Pancreas (tissue), 10 donors: ENCODE results near the gene PDZD7. TPM values are rescaled to one million over a fixed set of nuclear protein-coding genes. Genes with fewer than 3 reads are reported as not detected.

Experiments
- ATAC-seq, 4 donors: fragments of 200-7000 bp; cut with Tn5 transposase; one replicate each; pipeline versions ENCODE4 v1.8.0 to v1.9.1; 2020; ENCODE audit warnings: mild to moderate bottlenecking in 4 of 4, moderate library complexity in 4 of 4
- DNase-seq, 6 donors: peaks; one replicate each; pipeline ENCODE4 v3.0.0-alpha.2; 2020
- FAIRE-seq: peaks from 2 replicates; lab custom pipeline; 2012; peaks lifted over from hg19 to GRCh38; lab: Jason Lieb, UNC
- H3K27ac ChIP-seq, 4 donors: fragments of 200-600 bp; sonication (generic); 1 replicate in 3 of 4; 2 replicates in 1 of 4; pipeline versions ENCODE4 v1.5.0 to v1.8.0; 2020
- H3K27me3 ChIP-seq, 4 donors: fragments of 200-600 bp; one replicate each; pipeline ENCODE4 v1.8.0; 2021
- H3K36me3 ChIP-seq, 3 donors: fragments of 200-600 bp; sonication (generic) in 1 of 3; one replicate each; pipeline versions ENCODE4 v1.5.0 to v1.8.0; 2020 to 2021
- H3K4me1 ChIP-seq, 3 donors: fragments of 200-600 bp; one replicate each; pipeline ENCODE4 v1.8.0; 2021
- H3K4me3 ChIP-seq, 4 donors: fragments of 200-600 bp; sonication (generic) in 2 of 4; one replicate each; pipeline versions ENCODE4 v1.5.0 to v1.8.0; 2020 to 2021
- H3K9me3 ChIP-seq, 4 donors: fragments of 200-600 bp; one replicate each; pipeline ENCODE4 v1.8.0; 2021
- WGBS, 2 donors: extraction: QIAGEN DNeasy Blood & Tissue Kit; methylation state at CpG; one replicate each; pipeline ENCODE4 v1.1.7; 2013; 5-methylcytosine and 5-hydroxymethylcytosine counted together
- intact Hi-C, 3 donors: fragments of 100-400 bp; cut with DNase I; formaldehyde crosslinking; loops; one replicate each; pipeline versions ENCODE4 v1.11.1 to v1.14.2; 2022
- polyA plus RNA-seq, 2 donors: library from polyadenylated mRNA; stranded (reverse); fragments of 200-250 nt; gene quantifications; one replicate each; pipeline ENCODE4 v1.2.3, GENCODE V29; 2013
- total RNA-seq, 6 donors: library from RNA; stranded (reverse); fragmentation: NEBNext Ultra II Directional in 4 of 6; extraction: Animal tissue kit (Norgen Biotek cat#: 25700) in 4 of 6; gene quantifications; one replicate each; pipeline versions ENCODE4 v1.2.1 to v1.2.4, GENCODE V29; 2021 to 2023
- TF ChIP-seq, protein P1 (sequence below), 4 donors: fragments of 200-600 bp; sonication (generic) in 3 of 4; IDR thresholded peaks; one replicate each; pipeline versions ENCODE4 v1.5.0 to v1.8.0; 2021; ENCODE audit warnings: antibody characterized with exemption in 4 of 4
- donor health status: healthy with polysubstance abuse.
- donor health status: DM: no; HTN: no; CAD: no; lungs with moderate emphysema.
- donor health status: DM: no; HTN: no; CAD: no.
- donor health status: control.
- donor health status: control.
- donor health status: Bipolar disorder and iron deficiency.
- donor health status: DM: yes; HTN: yes; CAD: no.
- donor health status: DM: no; HTN: no; CAD: no.
- donor health status: DM: no; HTN: no; CAD: no.
- donor health status: DM: yes; HTN: yes; CAD: no.

The PDZD7 gene
- total and polyA plus RNA-seq, 8 donors = 0.18 to 0.99 (median 0.38) TPM

- Histone ChIP-seq H3K4me1 (peaks cover 0 to 3% (median 0%) of the 10 kb centered on the region in 3 donors), H3K27ac (no peak overlapping the region), H3K36me3 (no peaks in the 10 kb centered on the region), H3K27me3 (no peaks in the 10 kb centered on the region), H3K4me3 (no peak overlapping the region), H3K9me3 (no peaks in the 10 kb centered on the region)
- 77 to 87% methylated on average over 10 of the region's 10 CpGs for WGBS, 2 donors
- no peak for DNase-seq
- no peak for FAIRE-seq
- no peak for ATAC-seq
- intact Hi-C loops = no loop called here
- TF ChIP-seq, protein P1, sequence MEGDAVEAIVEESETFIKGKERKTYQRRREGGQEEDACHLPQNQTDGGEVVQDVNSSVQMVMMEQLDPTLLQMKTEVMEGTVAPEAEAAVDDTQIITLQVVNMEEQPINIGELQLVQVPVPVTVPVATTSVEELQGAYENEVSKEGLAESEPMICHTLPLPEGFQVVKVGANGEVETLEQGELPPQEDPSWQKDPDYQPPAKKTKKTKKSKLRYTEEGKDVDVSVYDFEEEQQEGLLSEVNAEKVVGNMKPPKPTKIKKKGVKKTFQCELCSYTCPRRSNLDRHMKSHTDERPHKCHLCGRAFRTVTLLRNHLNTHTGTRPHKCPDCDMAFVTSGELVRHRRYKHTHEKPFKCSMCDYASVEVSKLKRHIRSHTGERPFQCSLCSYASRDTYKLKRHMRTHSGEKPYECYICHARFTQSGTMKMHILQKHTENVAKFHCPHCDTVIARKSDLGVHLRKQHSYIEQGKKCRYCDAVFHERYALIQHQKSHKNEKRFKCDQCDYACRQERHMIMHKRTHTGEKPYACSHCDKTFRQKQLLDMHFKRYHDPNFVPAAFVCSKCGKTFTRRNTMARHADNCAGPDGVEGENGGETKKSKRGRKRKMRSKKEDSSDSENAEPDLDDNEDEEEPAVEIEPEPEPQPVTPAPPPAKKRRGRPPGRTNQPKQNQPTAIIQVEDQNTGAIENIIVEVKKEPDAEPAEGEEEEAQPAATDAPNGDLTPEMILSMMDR (IDR thresholded peaks at IDR 0.05) = no peak
Observed at GRCh38 chr10:101027106-101027720, 3.7 kb downstream of the PDZD7 start.

DNA sequence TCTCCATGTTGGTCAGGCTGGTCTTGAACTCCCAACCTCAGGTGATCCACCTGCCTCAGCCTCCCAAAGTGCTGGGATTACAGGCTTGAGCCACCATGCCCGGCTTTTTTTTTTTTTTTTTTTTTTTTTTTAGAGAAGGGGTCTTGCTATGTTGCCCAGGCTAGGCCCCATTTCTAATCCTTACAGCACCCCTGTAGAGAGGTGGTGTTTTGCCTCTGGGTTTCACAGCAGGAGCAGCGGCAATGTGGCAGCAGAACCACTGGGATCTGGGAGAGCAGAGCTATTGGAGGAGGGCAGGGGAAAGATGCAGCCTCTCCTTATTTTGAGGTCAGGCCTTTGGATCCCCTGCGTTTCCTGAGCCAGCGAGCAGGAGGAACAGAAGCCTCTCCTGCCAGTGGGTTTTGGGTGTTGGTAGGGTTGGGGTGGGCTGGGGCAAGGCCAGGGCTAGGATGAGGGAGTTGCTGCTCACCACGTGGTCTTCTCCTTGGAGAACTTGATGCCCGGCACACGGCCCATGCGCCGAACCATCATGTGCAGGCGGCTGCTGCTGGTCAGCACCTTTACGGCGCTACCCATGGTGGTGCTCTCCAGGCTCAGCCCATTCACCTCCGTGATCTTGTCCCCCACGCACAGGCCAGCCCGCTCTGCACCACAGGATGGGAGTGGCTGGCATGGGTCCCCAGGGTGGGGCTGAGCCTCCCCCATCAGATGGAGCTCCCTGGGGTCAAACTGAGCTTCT lies 7.8 kb downstream of the PDZD7 start:
- FAIRE-seq (no peak), DNase-seq (peak in 1 of 6 donors; percentile 17), ATAC-seq (no peak)
- Histone ChIP-seq H3K27me3 (no peaks in the 10 kb centered on the region), H3K9me3 (no peaks in the 10 kb centered on the region), H3K4me1 (no peaks in the 10 kb centered on the region), H3K4me3 (no peak overlapping the region), H3K27ac (no peak overlapping the region), H3K36me3 (no peaks in the 10 kb centered on the region)
- intact Hi-C loops = no loop called here
- 90 to 92% methylated on average over 15 of the region's 15 CpGs for WGBS, 2 donors
- TF ChIP-seq, protein P1 (IDR thresholded peaks at IDR 0.05) = no peak

DNA sequence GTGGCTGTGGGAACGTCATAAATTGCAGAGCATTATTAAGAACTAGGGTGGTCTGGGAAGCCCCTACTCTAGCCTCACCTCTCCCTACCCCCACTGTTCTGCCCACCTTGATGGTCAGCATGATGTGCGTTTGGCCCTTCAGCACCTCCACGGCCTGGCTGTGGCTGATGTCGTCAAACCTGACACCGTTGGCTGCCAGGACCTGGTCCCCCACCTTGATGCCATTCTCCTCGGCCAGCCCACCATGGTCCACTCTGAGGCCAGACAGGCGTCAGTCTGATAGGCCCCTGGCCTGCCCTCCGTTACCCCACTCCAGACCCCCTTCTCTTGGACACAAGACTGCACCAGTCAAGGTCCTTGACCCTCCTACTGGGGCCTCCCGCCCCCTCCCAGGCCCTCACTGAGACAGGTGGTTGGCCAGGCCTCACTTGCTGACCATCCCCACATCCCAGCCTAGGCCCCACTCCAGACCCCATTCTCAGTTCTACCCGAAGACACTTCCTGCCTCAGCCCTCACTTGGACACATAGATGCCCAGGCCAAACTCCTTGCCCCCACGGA lies 9.2 kb downstream of the PDZD7 start:
- TF ChIP-seq, protein P1 (IDR thresholded peaks at IDR 0.05) = no peak
- intact Hi-C loops = no loop called here
- DNase-seq (peak in 2 of 6 donors; percentile 25 to 57), FAIRE-seq (no peak), ATAC-seq (no peak)
- no peaks in the 10 kb centered on the region for H3K9me3 ChIP-seq
- WGBS, 2 donors = 71 to 72% methylated on average over 11 of the region's 11 CpGs
- H3K27me3 ChIP-seq = no peaks in the 10 kb centered on the region
- H3K4me3 ChIP-seq = no peak overlapping the region
- no peaks in the 10 kb centered on the region for H3K36me3 ChIP-seq
- no peaks in the 10 kb centered on the region for H3K4me1 ChIP-seq
- no peak overlapping the region for H3K27ac ChIP-seq

- TF ChIP-seq, protein P1 (IDR thresholded peaks at IDR 0.05) = no peak
- 69 to 83% methylated on average over 4 of the region's 4 CpGs for WGBS, 2 donors
- no peaks in the 10 kb centered on the region for H3K4me1 ChIP-seq
- H3K4me3 ChIP-seq = no peak overlapping the region
- intact Hi-C loops = no loop called here
- H3K27me3 ChIP-seq = no peaks in the 10 kb centered on the region
- H3K27ac ChIP-seq = no peak overlapping the region
- H3K9me3 ChIP-seq = no peaks in the 10 kb centered on the region
- DNase-seq (peak in 1 of 6 donors; percentile 10), FAIRE-seq (no peak), ATAC-seq (no peak)
- H3K36me3 ChIP-seq = no peaks in the 10 kb centered on the region
Observed at GRCh38 chr10:101021239-101021638, 9.7 kb downstream of the PDZD7 start.
